ENCODE results near the gene TTC6. TPM values are rescaled to one million over a fixed set of nuclear protein-coding genes. Genes with fewer than 3 reads are reported as not detected.

TTC6 gene
- total RNA-seq, 2 donors from 2014 or later = 4.5 to 4.7 TPM

GRCh38 chr14:37569729-37570128, 25.7 kb upstream of the TTC6 start:
- intact Hi-C loops (cut with DNase I) = loop anchor here (10.0 kb wide), 1 partner anchor 145 kb away; no protein-coding TSS in a partner anchor
- Histone ChIP-seq H3K4me3 (no peak overlapping the region), H3K4me1 (no peaks in the 10 kb centered on the region), H3K9me3 (no peaks in the 10 kb centered on the region), H3K9ac (ENCODE audit: low read depth in 2 of 2, low read length in 2 of 2) (no peak overlapping the region), H3K27ac (no peak overlapping the region), H3K27me3 (no peaks in the 10 kb centered on the region), H3K36me3 (no peaks in the 10 kb centered on the region)
- TF ChIP-seq CTCF (IDR thresholded peaks at IDR 0.05) = no peak
- no peak for DNase-seq

GRCh38 chr14:37571391-37571790, 24.0 kb upstream of the TTC6 start:
- no peaks in the 10 kb centered on the region for H3K27me3 ChIP-seq
- H3K4me3 ChIP-seq = no peak overlapping the region
- no peak for TF ChIP-seq CTCF (IDR thresholded peaks at IDR 0.05)
- no peaks in the 10 kb centered on the region for H3K9me3 ChIP-seq
- H3K27ac ChIP-seq = no peak overlapping the region
- intact Hi-C loops (cut with DNase I) = no loop called here
- H3K9ac ChIP-seq (ENCODE audit: low read depth in 2 of 2, low read length in 2 of 2) = no peak overlapping the region
- H3K4me1 ChIP-seq = no peaks in the 10 kb centered on the region
- no peaks in the 10 kb centered on the region for H3K36me3 ChIP-seq
- no peak for DNase-seq

GRCh38 chr14:37573356-37573755, 22.1 kb upstream of the TTC6 start:
- DNase-seq = no peak
- H3K4me1 ChIP-seq = no peaks in the 10 kb centered on the region
- intact Hi-C loops (cut with DNase I) = no loop called here
- no peak overlapping the region for H3K4me3 ChIP-seq
- H3K36me3 ChIP-seq = no peaks in the 10 kb centered on the region
- H3K27ac ChIP-seq = no peak overlapping the region
- H3K9ac ChIP-seq (ENCODE audit: low read depth in 2 of 2, low read length in 2 of 2) = no peak overlapping the region
- no peaks in the 10 kb centered on the region for H3K27me3 ChIP-seq
- no peaks in the 10 kb centered on the region for H3K9me3 ChIP-seq
- TF ChIP-seq CTCF (IDR thresholded peaks at IDR 0.05) = no peak

GRCh38 chr14:37579274-37579673, 16.2 kb upstream of the TTC6 start:
- DNase-seq = no peak
- Histone ChIP-seq H3K9ac (ENCODE audit: low read depth in 2 of 2, low read length in 2 of 2) (no peak overlapping the region), H3K36me3 (no peaks in the 10 kb centered on the region), H3K27me3 (peaks cover 7% of the 10 kb centered on the region), H3K9me3 (no peaks in the 10 kb centered on the region), H3K4me3 (no peak overlapping the region), H3K4me1 (no peaks in the 10 kb centered on the region), H3K27ac (no peak overlapping the region)
- intact Hi-C loops (cut with DNase I) = no loop called here
- no peak for TF ChIP-seq CTCF (IDR thresholded peaks at IDR 0.05)

- intact Hi-C loops (cut with DNase I) = no loop called here
- peaks cover 7% of the 10 kb centered on the region for H3K27me3 ChIP-seq
- no peak for DNase-seq
- no peak overlapping the region for H3K27ac ChIP-seq
- no peaks in the 10 kb centered on the region for H3K36me3 ChIP-seq
- H3K4me1 ChIP-seq = no peaks in the 10 kb centered on the region
- no peak overlapping the region for H3K9ac ChIP-seq (ENCODE audit: low read depth in 2 of 2, low read length in 2 of 2)
- TF ChIP-seq CTCF (IDR thresholded peaks at IDR 0.05) = no peak
- no peak overlapping the region for H3K4me3 ChIP-seq
- no peaks in the 10 kb centered on the region for H3K9me3 ChIP-seq
These were observed 15.3 kb upstream of the TTC6 start for GRCh38 chr14:37580146-37580545.
